HepG2 (cell line): ENCODE measurements around the gene CLPTM1L. TPM values are rescaled to one million over a fixed set of nuclear protein-coding genes. Genes with fewer than 3 reads are reported as not detected.

Experiments
- ATAC-seq: fragments of 200-7000 bp; cut with Tn5 transposase; 3 replicates; pipeline ENCODE4 v1.9.1; 2020; ENCODE audit warnings: mild to moderate bottlenecking, moderate library complexity
- BruUV-seq: library from RNA; stranded (reverse); fragments of 400-500 nt; replicated peaks from 2 replicates; lab custom pipeline; 2021; lab: Mats Ljungman, UMichigan
- CTCF ChIA-PET: fragments of 300-600 bp; formaldehyde crosslinking; extraction: SDS; loops from one replicate; lab custom pipeline; 2021; ENCODE audit warnings: low total read pairs, inconsistent platforms, low intra/inter-chr PET ratio; lab: Yijun Ruan, JAX
- POLR2A ChIA-PET: fragments of 350-600 bp; sonication (Branson Sonifier 250); formaldehyde crosslinking; loops from one replicate; lab custom pipeline; 2020; ENCODE audit warnings: antibody characterized with exemption, inconsistent platforms; lab: Yijun Ruan, JAX
- DNase-seq: peaks from one replicate; pipeline ENCODE4 v3.0.0-alpha.2; 2015; ENCODE audit warnings: low spot score
- FAIRE-seq: peaks from 3 replicates; lab custom pipeline; 2011; peaks lifted over from hg19 to GRCh38; lab: Jason Lieb, UNC
- H2AFZ ChIP-seq: one replicate; pipeline ENCODE4 v1.6.1; 2011; ENCODE audit warnings: low read length, inconsistent platforms
- H3K27ac ChIP-seq: fragments of 300-600 bp; 3 replicates; pipeline ENCODE4 v1.8.0; 2011; ENCODE audit warnings: mixed run types, mild to moderate bottlenecking, mixed read lengths, low read length, inconsistent platforms; ENCODE audit not compliant: insufficient read depth; ENCODE audit errors: extremely low read length
- H3K27me3 ChIP-seq, 2 experiments: fragments of 200-600 bp in 1 of 2; 2 replicates in 1 of 2; 3 replicates in 1 of 2; pipeline versions ENCODE4 v1.6.0 to v1.8.0; 2011; ENCODE audit warnings: low read length in 2 of 2, mild to moderate bottlenecking in 2 of 2, moderate library complexity in 2 of 2, inconsistent platforms in 1 of 2; ENCODE audit not compliant: insufficient read depth in 2 of 2, control insufficient read depth in 1 of 2
- H3K36me3 ChIP-seq, 2 experiments: fragments of 200-600 bp in 1 of 2; replicated peaks in 1 of 2; 2 replicates in 1 of 2; 3 replicates in 1 of 2; pipeline versions ENCODE4 v1.5.1 to v1.8.0; 2011; ENCODE audit warnings: low read length in 2 of 2, inconsistent platforms in 1 of 2; ENCODE audit not compliant: insufficient read depth in 2 of 2, control insufficient read depth in 1 of 2
- H3K4me1 ChIP-seq: 2 replicates; pipeline ENCODE4 v1.5.1; 2012; ENCODE audit warnings: low read length, inconsistent platforms; ENCODE audit not compliant: insufficient read depth
- H3K4me2 ChIP-seq: 2 replicates; pipeline ENCODE4 v1.6.0; 2011; ENCODE audit warnings: low read depth, low read length, inconsistent platforms
- H3K4me3 ChIP-seq, 3 experiments: fragments of 200-600 bp in 1 of 3; sonication (generic), shearing (Covaris generic) in 1 of 3; replicated peaks in 1 of 3; 2 replicates each; pipeline ENCODE4 v1.5.1; 2011 to 2016; ENCODE audit warnings: low read length in 3 of 3, inconsistent platforms in 2 of 3, low read depth in 2 of 3, mild to moderate bottlenecking in 2 of 3, control low read depth in 1 of 3, mixed read lengths in 1 of 3; ENCODE audit not compliant: insufficient read depth in 1 of 3
- H3K79me2 ChIP-seq: one replicate; pipeline ENCODE4 v1.6.1; 2011; ENCODE audit warnings: low read length, inconsistent platforms; ENCODE audit not compliant: insufficient read depth
- H3K9ac ChIP-seq: 2 replicates; pipeline ENCODE4 v1.6.0; 2011; ENCODE audit warnings: mild to moderate bottlenecking, low read depth, low read length, inconsistent platforms; ENCODE audit not compliant: insufficient read depth
- H3K9me3 ChIP-seq: 2 replicates; pipeline ENCODE4 v1.5.1; 2012; ENCODE audit warnings: mild to moderate bottlenecking, low read length
- H4K20me1 ChIP-seq: 2 replicates; pipeline ENCODE4 v1.6.0; 2011; ENCODE audit warnings: inconsistent platforms, mild to moderate bottlenecking, low read length, moderate library complexity; ENCODE audit not compliant: insufficient read depth
- EP300 ChIP-seq, 3 experiments: sonication (generic) in 1 of 3; formaldehyde crosslinking in 1 of 3; IDR thresholded peaks; 2 replicates each; pipeline versions ENCODE4 v1.5.1 to v1.6.1; 2011 to 2020; ENCODE audit warnings: low read depth in 2 of 3, low read length in 2 of 3, borderline replicate concordance in 1 of 3, improper control_type of control experiment in 1 of 3, mild to moderate bottlenecking in 1 of 3, missing genetic modification reagents in 1 of 3, moderate library complexity in 1 of 3
- HOXA3 ChIP-seq: sonication (generic); formaldehyde crosslinking; IDR thresholded peaks from 2 replicates; pipeline ENCODE4 v1.5.0; 2020; ENCODE audit warnings: missing genetic modification reagents
- ISX ChIP-seq: sonication (generic); formaldehyde crosslinking; conservative IDR thresholded peaks from 2 replicates; pipeline ENCODE4 v1.5.0; 2020; ENCODE audit warnings: missing genetic modification reagents
- KDM5A ChIP-seq: fragments of 200-600 bp; sonication (generic); IDR thresholded peaks from 2 replicates; pipeline ENCODE4 v1.7.0; 2018; ENCODE audit warnings: antibody characterized with exemption, mild to moderate bottlenecking, low read length, borderline replicate concordance
- KLF9 ChIP-seq: IDR thresholded peaks from 2 replicates; pipeline ENCODE4 v1.6.1; 2016; ENCODE audit warnings: low read depth
- NFIC ChIP-seq: IDR thresholded peaks from 2 replicates; pipeline ENCODE4 v1.6.1; 2012; ENCODE audit warnings: mild to moderate bottlenecking, low read length, inconsistent platforms
- RBAK ChIP-seq: sonication (generic); formaldehyde crosslinking; IDR thresholded peaks from 2 replicates; pipeline ENCODE4 v1.5.1; 2020; ENCODE audit warnings: mild to moderate bottlenecking, missing genetic modification reagents
- SOX6 ChIP-seq, 2 experiments: fragments of 450-650 bp in 1 of 2; sonication (generic) in 1 of 2; formaldehyde crosslinking in 1 of 2; IDR thresholded peaks; 2 replicates each; pipeline versions ENCODE4 v1.4.0 to v1.6.1; 2017 to 2020; ENCODE audit warnings: antibody characterized with exemption in 1 of 2, mild to moderate bottlenecking in 1 of 2, missing genetic modification reagents in 1 of 2
- TEAD2 ChIP-seq: sonication (generic); formaldehyde crosslinking; IDR thresholded peaks from 2 replicates; pipeline ENCODE4 v1.9.0; 2021; ENCODE audit warnings: missing genetic modification reagents
- ZBTB8A ChIP-seq: sonication (generic); formaldehyde crosslinking; IDR thresholded peaks from 2 replicates; pipeline ENCODE4 v1.4.0; 2020; ENCODE audit warnings: mild to moderate bottlenecking, low read depth, missing genetic modification reagents, borderline replicate concordance
- ZFP36L1 ChIP-seq: sonication (generic); formaldehyde crosslinking; IDR thresholded peaks from 2 replicates; pipeline ENCODE4 v1.8.0; 2022; ENCODE audit warnings: mild to moderate bottlenecking, missing genetic modification reagents, moderate library complexity
- ZNF333 ChIP-seq: sonication (generic); formaldehyde crosslinking; IDR thresholded peaks from 2 replicates; pipeline ENCODE4 v1.4.0; 2020; ENCODE audit warnings: mild to moderate bottlenecking, missing genetic modification reagents, borderline replicate concordance
- ZNF569 ChIP-seq: sonication (generic); formaldehyde crosslinking; IDR thresholded peaks from 2 replicates; pipeline ENCODE4 v1.5.0; 2020; ENCODE audit warnings: mild to moderate bottlenecking, missing genetic modification reagents, moderate library complexity, borderline replicate concordance
- WGBS: methylation state at CpG from one replicate; pipeline ENCODE4 v1.1.6; 2017; ENCODE audit warnings: low lambda C conversion rate; 5-methylcytosine and 5-hydroxymethylcytosine counted together
- in situ Hi-C: cut with HindIII; loops from 2 replicates; pipeline ENCODE4 v1.10.0; 2017; ENCODE audit warnings: low pct_unique_long_range_greater_than_20kb; ENCODE audit not compliant: extremely low pct_ligation_motif_present
- intact Hi-C: fragments of 100-400 bp; cut with micrococcal nuclease; formaldehyde crosslinking; loops from one replicate; pipeline ENCODE4 v1.10.0; 2022; ENCODE audit not compliant: unreplicated experiment
- polyA plus RNA-seq, 8 experiments: library from polyadenylated mRNA; depleted of rRNA in 3 of 8; stranded (reverse) in 7 of 8; unstranded in 1 of 8; fragments of >200 nt; fragmentation: Illumina TruSeq in 4 of 8; extraction: Trizol in 4 of 8; gene quantifications; 2 replicates each; pipeline versions ENCODE4 v1.2.1 to v1.2.3, GENCODE V29; 2011 to 2016; ENCODE audit warnings: low read depth in 4 of 8, missing spikeins in 1 of 8, mixed read lengths in 1 of 8; ENCODE audit not compliant: insufficient read depth in 1 of 8
- total RNA-seq, 5 experiments: library from RNA; depleted of rRNA; stranded (reverse); fragments of >200 nt; fragmentation: Illumina TruSeq; extraction: Trizol; gene quantifications; 2 replicates each; pipeline ENCODE4 v1.2.3, GENCODE V29; 2016; ENCODE audit warnings: low read depth in 1 of 5
- TF ChIP-seq, protein P1 (sequence below): sonication (generic); formaldehyde crosslinking; IDR thresholded peaks from 2 replicates; pipeline ENCODE4 v1.8.0; 2022; ENCODE audit warnings: low read depth, missing genetic modification reagents
- TF ChIP-seq, protein P2 (sequence below): sonication (generic); formaldehyde crosslinking; IDR thresholded peaks from 2 replicates; pipeline ENCODE4 v1.5.0; 2020; ENCODE audit warnings: missing genetic modification reagents, mild to moderate bottlenecking, borderline replicate concordance
- TF ChIP-seq, protein P3 (sequence below): sonication (generic); formaldehyde crosslinking; IDR thresholded peaks from 2 replicates; pipeline ENCODE4 v1.4.0; 2020; ENCODE audit warnings: mild to moderate bottlenecking, missing genetic modification reagents

Gene CLPTM1L
- total and polyA plus RNA-seq, 2 of the 13 experiments (the other 11 are each of a cell fraction or from before 2014, with no cell fraction given): 80.3 to 124 TPM

DNA sequence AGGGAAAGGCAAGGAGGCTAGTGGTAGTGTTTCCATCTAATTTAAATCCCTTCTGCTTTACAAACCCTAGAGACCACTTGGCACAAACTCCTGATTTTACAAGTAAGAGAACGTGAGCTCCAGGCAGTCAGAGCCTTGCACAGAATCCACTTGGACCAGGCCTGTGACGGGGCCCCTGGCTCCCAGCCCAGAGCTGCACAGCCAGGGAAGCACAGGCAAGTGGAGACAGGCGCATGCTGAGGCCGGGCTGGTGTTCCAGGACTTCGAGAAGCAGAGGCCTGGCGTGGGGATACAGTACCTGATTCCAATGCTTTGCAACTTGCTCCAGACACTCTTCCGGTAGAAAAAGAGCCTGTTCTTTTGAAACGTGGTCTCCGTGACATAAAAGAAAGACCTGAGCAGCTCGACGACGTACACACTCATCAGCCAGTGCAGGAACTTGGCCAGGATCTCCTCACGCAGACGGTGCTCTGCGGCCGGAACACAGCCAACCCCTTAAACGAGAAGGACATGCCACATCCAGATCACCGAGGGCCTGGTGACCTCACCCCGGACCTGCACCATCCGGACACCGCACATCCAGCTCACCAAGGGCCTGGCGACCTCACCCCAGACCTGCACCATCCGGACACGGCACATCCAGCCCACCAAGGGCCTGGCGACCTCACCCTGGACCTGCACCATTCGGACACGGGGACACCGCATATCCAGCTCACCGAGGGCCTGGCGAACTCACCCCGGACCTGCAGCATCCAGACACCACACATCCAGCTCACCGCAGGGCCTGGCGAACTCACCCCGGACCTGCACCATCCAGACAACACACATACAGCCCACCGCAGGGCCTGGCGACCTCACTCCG is 62.5 kb downstream of the CLPTM1L start:
- DNase-seq: no peak
- Histone ChIP-seq H3K9me3 (no peaks in the 10 kb centered on the region), H3K27me3 (peaks cover 0 to 11% of the 10 kb centered on the region in 2 experiments; a peak in 3 of 5 replicates), H3K4me3 (no peak overlapping the region), H4K20me1 (no peaks in the 10 kb centered on the region), H3K4me1 (no peaks in the 10 kb centered on the region), H3K27ac (no peak overlapping the region), H3K79me2 (no peaks in the 10 kb centered on the region), H3K9ac (no peak overlapping the region), H3K36me3 (no peaks in the 10 kb centered on the region; a peak in 1 of 5 replicates), H2AFZ (no peak overlapping the region), H3K4me2 (no peak overlapping the region)
- no peak for ATAC-seq
- intact Hi-C loops: no loop called here
- 71% methylated on average over 23 of the region's 37 CpGs for WGBS
- BruUV-seq: no TSS peak
- FAIRE-seq: no peak
- CTCF ChIA-PET: no interaction called here
- in situ Hi-C loops: no loop called here
- POLR2A ChIA-PET: no interaction called here
- TF ChIP-seq EP300 (IDR thresholded peaks at IDR 0.05; ENCODE audit: low read depth in 2 of 2, low read length in 2 of 2): no peak
- no peak for TF ChIP-seq EP300 (CRISPR knock-in tag; IDR thresholded peaks at IDR 0.05; ENCODE audit: borderline replicate concordance)
- TF ChIP-seq ZNF569 (CRISPR knock-in tag): no peak
- TF ChIP-seq, protein P1, sequence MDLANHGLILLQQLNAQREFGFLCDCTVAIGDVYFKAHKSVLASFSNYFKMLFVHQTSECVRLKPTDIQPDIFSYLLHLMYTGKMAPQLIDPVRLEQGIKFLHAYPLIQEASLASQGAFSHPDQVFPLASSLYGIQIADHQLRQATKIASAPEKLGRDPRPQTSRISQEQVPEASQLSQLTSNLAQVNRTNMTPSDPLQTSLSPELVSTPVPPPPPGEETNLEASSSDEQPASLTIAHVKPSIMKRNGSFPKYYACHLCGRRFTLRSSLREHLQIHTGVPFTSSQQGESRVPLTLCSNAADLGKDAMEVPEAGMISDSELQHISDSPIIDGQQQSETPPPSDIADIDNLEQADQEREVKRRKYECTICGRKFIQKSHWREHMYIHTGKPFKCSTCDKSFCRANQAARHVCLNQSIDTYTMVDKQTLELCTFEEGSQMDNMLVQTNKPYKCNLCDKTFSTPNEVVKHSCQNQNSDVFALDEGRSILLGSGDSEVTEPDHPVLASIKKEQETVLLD (CRISPR knock-in tag): no peak
- no peak for TF ChIP-seq ISX (CRISPR knock-in tag)
- TF ChIP-seq KDM5A: no peak
- TF ChIP-seq, protein P2, sequence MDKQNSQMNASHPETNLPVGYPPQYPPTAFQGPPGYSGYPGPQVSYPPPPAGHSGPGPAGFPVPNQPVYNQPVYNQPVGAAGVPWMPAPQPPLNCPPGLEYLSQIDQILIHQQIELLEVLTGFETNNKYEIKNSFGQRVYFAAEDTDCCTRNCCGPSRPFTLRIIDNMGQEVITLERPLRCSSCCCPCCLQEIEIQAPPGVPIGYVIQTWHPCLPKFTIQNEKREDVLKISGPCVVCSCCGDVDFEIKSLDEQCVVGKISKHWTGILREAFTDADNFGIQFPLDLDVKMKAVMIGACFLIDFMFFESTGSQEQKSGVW (CRISPR knock-in tag): no peak
- TF ChIP-seq NFIC: no peak
- no peak for TF ChIP-seq TEAD2 (CRISPR knock-in tag)
- TF ChIP-seq ZBTB8A (CRISPR knock-in tag): no peak
- no peak for TF ChIP-seq ZNF333 (CRISPR knock-in tag)
- no peak for TF ChIP-seq ZFP36L1 (CRISPR knock-in tag)
- no peak for TF ChIP-seq SOX6 (IDR thresholded peaks at IDR 0.05)
- no peak for TF ChIP-seq SOX6 (CRISPR knock-in tag; IDR thresholded peaks at IDR 0.05)
- TF ChIP-seq HOXA3 (CRISPR knock-in tag): no peak
- no peak for TF ChIP-seq RBAK
- TF ChIP-seq, protein P3, sequence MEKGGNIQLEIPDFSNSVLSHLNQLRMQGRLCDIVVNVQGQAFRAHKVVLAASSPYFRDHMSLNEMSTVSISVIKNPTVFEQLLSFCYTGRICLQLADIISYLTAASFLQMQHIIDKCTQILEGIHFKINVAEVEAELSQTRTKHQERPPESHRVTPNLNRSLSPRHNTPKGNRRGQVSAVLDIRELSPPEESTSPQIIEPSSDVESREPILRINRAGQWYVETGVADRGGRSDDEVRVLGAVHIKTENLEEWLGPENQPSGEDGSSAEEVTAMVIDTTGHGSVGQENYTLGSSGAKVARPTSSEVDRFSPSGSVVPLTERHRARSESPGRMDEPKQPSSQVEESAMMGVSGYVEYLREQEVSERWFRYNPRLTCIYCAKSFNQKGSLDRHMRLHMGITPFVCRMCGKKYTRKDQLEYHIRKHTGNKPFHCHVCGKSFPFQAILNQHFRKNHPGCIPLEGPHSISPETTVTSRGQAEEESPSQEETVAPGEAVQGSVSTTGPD (CRISPR knock-in tag): no peak
- TF ChIP-seq KLF9 (CRISPR knock-in tag): no peak
